ENCODE results near the gene DAGLA.

Gene DAGLA

GRCh38 chr11:61682906-61683675 lies 2.9 kb downstream of the DAGLA start:
- H3K4me3 ChIP-seq: no peak overlapping the region
- TF ChIP-seq CTCF (IDR thresholded peaks at IDR 0.05): no peak
- no peak overlapping the region for H3K27ac ChIP-seq
- no peak for DNase-seq (ENCODE audit: low spot score)

- Histone ChIP-seq H3K4me3 (no peak overlapping the region), H3K27ac (no peak overlapping the region)
- TF ChIP-seq CTCF (IDR thresholded peaks at IDR 0.05): no peak
- DNase-seq (ENCODE audit: low spot score): no peak
These were observed 4.0 kb downstream of the DAGLA start for GRCh38 chr11:61683961-61684869.

- no peak for TF ChIP-seq CTCF (IDR thresholded peaks at IDR 0.05)
- no peak overlapping the region for H3K4me3 ChIP-seq
- H3K27ac ChIP-seq: no peak overlapping the region
- no peak for DNase-seq (ENCODE audit: low spot score)
These were observed 4.9 kb downstream of the DAGLA start for GRCh38 chr11:61684870-61685616.

- DNase-seq (ENCODE audit: low spot score): no peak
- TF ChIP-seq CTCF (IDR thresholded peaks at IDR 0.05): no peak
- H3K4me3 ChIP-seq: no peak overlapping the region
- H3K27ac ChIP-seq: no peak overlapping the region
These were observed 5.4 kb downstream of the DAGLA start for GRCh38 chr11:61685617-61685967.

- TF ChIP-seq CTCF (IDR thresholded peaks at IDR 0.05): no peak
- Histone ChIP-seq H3K27ac (no peak overlapping the region), H3K4me3 (no peak overlapping the region)
- no peak for DNase-seq (ENCODE audit: low spot score)
These were observed 5.9 kb downstream of the DAGLA start for GRCh38 chr11:61686066-61686465.

- no peak overlapping the region for H3K4me3 ChIP-seq
- TF ChIP-seq CTCF (IDR thresholded peaks at IDR 0.05): no peak
- DNase-seq (ENCODE audit: low spot score): no peak
- no peak overlapping the region for H3K27ac ChIP-seq
These were observed 6.3 kb downstream of the DAGLA start for GRCh38 chr11:61686469-61686868.
